Nephron (organoid): Measurements from ENCODE around the gene ANKRD29.

ENCODE experiments used
- H3K27ac Mint-ChIP-seq, 3 experiments: 2 replicates each; pipeline ENCODE4 v1.8.0; 2020; ENCODE audit warnings: mixed read lengths in 3 of 3, mild to moderate bottlenecking in 2 of 3, moderate library complexity in 1 of 3
- H3K27me3 Mint-ChIP-seq: 2 replicates; pipeline ENCODE4 v1.8.0; 2021; ENCODE audit warnings: low read depth, mild to moderate bottlenecking, moderate library complexity, mixed read lengths
- H3K36me3 Mint-ChIP-seq: 2 replicates; pipeline ENCODE4 v1.8.0; 2020; ENCODE audit warnings: low read depth, mixed read lengths
- H3K4me1 Mint-ChIP-seq: 2 replicates; pipeline ENCODE4 v1.8.0; 2020; ENCODE audit warnings: mixed read lengths
- H3K4me3 Mint-ChIP-seq, 3 experiments: 2 replicates each; pipeline ENCODE4 v1.8.0; 2020; ENCODE audit warnings: mild to moderate bottlenecking in 3 of 3, mixed read lengths in 3 of 3, moderate library complexity in 2 of 3
- H3K9me3 Mint-ChIP-seq: 2 replicates; pipeline ENCODE4 v1.8.0; 2020; ENCODE audit warnings: mixed read lengths
- CTCF ChIP-seq, 3 experiments: fragments of 200-600 bp; sonication (generic); IDR thresholded peaks; one replicate each; pipeline ENCODE4 v1.5.0; 2021; ENCODE audit warnings: antibody characterized with exemption in 3 of 3; ENCODE audit not compliant: unreplicated experiment in 3 of 3

Gene ANKRD29

GRCh38 chr18:23648456-23648855 lies 14.3 kb downstream of the ANKRD29 start:
- H3K4me1 Mint-ChIP-seq = peaks cover 4% of the 10 kb centered on the region
- H3K27ac Mint-ChIP-seq = no peak overlapping the region
- H3K4me3 Mint-ChIP-seq = no peak overlapping the region
- H3K9me3 Mint-ChIP-seq = no peaks in the 10 kb centered on the region
- no peak for TF ChIP-seq CTCF (IDR thresholded peaks at IDR 0.05; ENCODE audit: unreplicated experiment in 3 of 3)
- H3K27me3 Mint-ChIP-seq = peaks cover 11% of the 10 kb centered on the region
- no peaks in the 10 kb centered on the region for H3K36me3 Mint-ChIP-seq

DNA sequence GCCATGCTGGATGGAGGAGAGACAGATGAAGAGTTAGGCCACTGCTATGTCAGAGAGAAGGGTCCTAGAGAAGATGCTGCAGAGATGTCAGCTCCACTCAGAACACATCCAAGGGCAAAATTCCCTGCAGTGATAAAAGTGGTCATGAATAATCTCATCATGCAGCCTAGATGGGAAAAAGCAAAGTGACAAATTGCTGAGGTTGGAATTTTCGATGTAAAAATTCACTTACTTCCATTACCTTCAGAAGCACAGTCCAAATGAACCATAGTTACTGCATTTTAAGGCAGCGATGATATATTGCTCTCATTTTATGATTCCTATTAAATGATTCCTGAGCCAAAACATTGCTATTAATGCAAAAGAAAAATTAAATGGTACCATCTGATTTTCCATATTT lies 16.4 kb downstream of the ANKRD29 start:
- Mint-ChIP-seq H3K27ac (no peak overlapping the region), H3K9me3 (no peaks in the 10 kb centered on the region), H3K36me3 (no peaks in the 10 kb centered on the region), H3K4me3 (no peak overlapping the region), H3K4me1 (peaks cover 4% of the 10 kb centered on the region), H3K27me3 (peaks cover 6% of the 10 kb centered on the region)
- TF ChIP-seq CTCF (IDR thresholded peaks at IDR 0.05; ENCODE audit: unreplicated experiment in 3 of 3) = no peak

DNA sequence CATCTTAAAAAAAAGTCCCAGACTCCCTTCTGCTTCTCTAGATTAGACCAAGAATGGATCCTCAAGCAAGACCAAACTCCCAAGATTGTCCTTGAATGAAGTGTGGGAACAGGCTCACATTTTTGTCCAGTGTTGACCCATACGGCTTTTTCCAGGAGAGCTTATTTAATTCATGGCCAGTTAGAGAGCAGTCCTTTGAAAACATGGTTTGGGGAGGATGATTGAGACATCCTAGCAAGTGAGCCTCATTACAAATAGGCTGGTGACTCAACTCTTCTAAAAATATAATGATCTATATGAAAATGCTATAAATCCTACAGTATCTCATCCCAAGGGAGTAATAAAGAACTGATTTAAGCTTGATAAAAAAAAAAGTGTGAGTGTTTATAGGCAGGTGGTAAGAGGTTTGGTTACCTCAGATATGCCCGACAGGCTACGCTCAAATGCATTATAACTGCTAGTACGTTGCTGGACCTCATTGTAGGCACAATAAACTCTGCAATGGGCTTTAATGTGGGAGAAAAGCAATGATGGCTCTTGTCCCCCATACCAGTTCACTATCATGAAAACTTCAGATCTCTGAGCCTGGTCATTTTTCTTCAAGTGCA lies 17.0 kb downstream of the ANKRD29 start:
- H3K27me3 Mint-ChIP-seq = peaks cover 6% of the 10 kb centered on the region
- no peak overlapping the region for H3K4me3 Mint-ChIP-seq
- TF ChIP-seq CTCF (IDR thresholded peaks at IDR 0.05; ENCODE audit: unreplicated experiment in 3 of 3) = no peak
- H3K27ac Mint-ChIP-seq = no peak overlapping the region
- no peaks in the 10 kb centered on the region for H3K9me3 Mint-ChIP-seq
- peaks cover 4% of the 10 kb centered on the region for H3K4me1 Mint-ChIP-seq
- H3K36me3 Mint-ChIP-seq = no peaks in the 10 kb centered on the region

GRCh38 chr18:23643815-23644490 lies 18.8 kb downstream of the ANKRD29 start:
- peaks cover 4% of the 10 kb centered on the region for H3K4me1 Mint-ChIP-seq
- no peak overlapping the region for H3K4me3 Mint-ChIP-seq

DNA sequence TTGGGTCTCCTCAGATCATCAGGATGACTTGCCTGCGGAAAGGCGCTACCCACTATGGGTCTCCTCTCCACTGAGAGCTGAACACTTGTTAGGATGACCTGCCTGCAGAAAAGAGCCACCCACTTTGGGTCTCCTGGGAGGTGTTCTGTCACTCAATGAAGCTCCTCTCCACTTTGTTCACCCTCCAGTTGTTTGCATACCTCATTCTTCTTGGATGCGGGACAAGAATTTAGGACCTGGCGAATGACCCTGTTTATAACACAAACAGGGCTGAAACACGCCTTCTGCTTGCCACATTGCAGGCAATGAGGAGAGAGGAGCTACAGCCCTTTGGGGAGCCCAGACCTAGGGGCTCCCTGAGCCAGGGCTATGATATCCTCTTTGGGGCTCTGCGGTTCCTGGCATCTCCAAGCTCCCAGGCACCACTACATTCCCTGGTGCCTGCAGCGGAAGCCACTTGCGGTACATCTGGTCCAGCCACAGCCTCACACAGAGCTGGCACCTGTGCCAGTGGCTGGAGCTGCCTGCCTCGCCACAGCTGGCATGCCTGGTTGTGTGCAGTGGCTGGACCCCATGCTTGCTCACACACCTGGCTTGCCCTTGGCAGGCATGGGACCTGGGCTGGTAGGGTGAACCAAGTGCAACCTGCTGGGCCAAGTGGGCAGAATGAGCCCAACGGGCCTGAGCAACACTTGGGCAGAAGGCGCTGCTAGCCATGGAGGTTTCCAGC lies 20.6 kb downstream of the ANKRD29 start:
- Mint-ChIP-seq H3K9me3 (no peaks in the 10 kb centered on the region), H3K27me3 (peaks cover 6% of the 10 kb centered on the region), H3K4me1 (no peaks in the 10 kb centered on the region), H3K27ac (no peak overlapping the region), H3K36me3 (no peaks in the 10 kb centered on the region), H3K4me3 (no peak overlapping the region)
- TF ChIP-seq CTCF (IDR thresholded peaks at IDR 0.05; ENCODE audit: unreplicated experiment in 3 of 3) = no peak

More at GRCh38 chr18:23643815-23644490, 18.8 kb downstream of the ANKRD29 start:
- TF ChIP-seq CTCF (IDR thresholded peaks at IDR 0.05; ENCODE audit: unreplicated experiment in 3 of 3) = no peak
- Mint-ChIP-seq H3K36me3 (no peaks in the 10 kb centered on the region), H3K9me3 (no peaks in the 10 kb centered on the region), H3K27me3 (peaks cover 6% of the 10 kb centered on the region), H3K27ac (no peak overlapping the region)
